GM19324 (cell line): ENCODE data around the gene FSIP1.

Source experiments
- ATAC-seq: cut with Tn5 transposase; IDR thresholded peaks from one replicate; pipeline ENCODE4 v1.9.1; 2021; ENCODE audit warnings: mild to moderate bottlenecking, moderate library complexity; ENCODE audit not compliant: unreplicated experiment, low FRiP score

Gene FSIP1

GRCh38 chr15:39721893-39722292 lies 60.7 kb downstream of the FSIP1 start:
- no peak for ATAC-seq

GRCh38 chr15:39720621-39721611 lies 61.7 kb downstream of the FSIP1 start:
- ATAC-seq: no peak

GRCh38 chr15:39720081-39720480 lies 62.6 kb downstream of the FSIP1 start:
- no peak for ATAC-seq

- no peak for ATAC-seq
Observed at GRCh38 chr15:39719109-39719508, 63.5 kb downstream of the FSIP1 start.

GRCh38 chr15:39717134-39717533 lies 65.5 kb downstream of the FSIP1 start:
- ATAC-seq: no peak

- no peak for ATAC-seq
Observed at GRCh38 chr15:39714251-39714650, 68.4 kb downstream of the FSIP1 start.

- ATAC-seq: no peak
Observed at GRCh38 chr15:39713846-39714245, 68.8 kb downstream of the FSIP1 start.

- ATAC-seq: no peak
Observed at GRCh38 chr15:39710681-39711080, 72.0 kb downstream of the FSIP1 start.

- ATAC-seq: no peak
Observed at GRCh38 chr15:39709941-39710340, 72.7 kb downstream of the FSIP1 start.

GRCh38 chr15:39706206-39706605 lies 76.4 kb downstream of the FSIP1 start:
- ATAC-seq: no peak

- ATAC-seq: no peak
Observed at GRCh38 chr15:39704689-39705088, 78.0 kb downstream of the FSIP1 start.

GRCh38 chr15:39704235-39704634 lies 78.4 kb downstream of the FSIP1 start:
- ATAC-seq: no peak

GRCh38 chr15:39701988-39702387 lies 80.7 kb downstream of the FSIP1 start:
- ATAC-seq: no peak

- no peak for ATAC-seq
Observed at GRCh38 chr15:39700375-39700700, 82.3 kb downstream of the FSIP1 start.

GRCh38 chr15:39699516-39700374 lies 82.9 kb downstream of the FSIP1 start:
- ATAC-seq: no peak

- ATAC-seq: no peak
Observed at GRCh38 chr15:39698444-39699390, 83.9 kb downstream of the FSIP1 start.

GRCh38 chr15:39697509-39697908 lies 85.1 kb downstream of the FSIP1 start:
- no peak for ATAC-seq

GRCh38 chr15:39695793-39696192 lies 86.8 kb downstream of the FSIP1 start:
- no peak for ATAC-seq

- no peak for ATAC-seq
Observed at GRCh38 chr15:39692356-39693327, 90.0 kb downstream of the FSIP1 start.
